ENCODE data around the gene RGS14. TPM values are rescaled to one million over a fixed set of nuclear protein-coding genes. Genes with fewer than 3 reads are reported as not detected.
"Not testable (repeated sequence)": the region's sequence is repeated elsewhere in the genome, so short reads cannot be mapped to it uniquely, and the experiment has no call there.

The RGS14 gene
- total RNA-seq, 2 experiments from 2014 or later, result 42.8 to 43.5 TPM

- POLR2A ChIA-PET, result no interaction called here
Observed at GRCh38 chr5:177338251-177339106, 19.2 kb upstream of the RGS14 start.

DNA sequence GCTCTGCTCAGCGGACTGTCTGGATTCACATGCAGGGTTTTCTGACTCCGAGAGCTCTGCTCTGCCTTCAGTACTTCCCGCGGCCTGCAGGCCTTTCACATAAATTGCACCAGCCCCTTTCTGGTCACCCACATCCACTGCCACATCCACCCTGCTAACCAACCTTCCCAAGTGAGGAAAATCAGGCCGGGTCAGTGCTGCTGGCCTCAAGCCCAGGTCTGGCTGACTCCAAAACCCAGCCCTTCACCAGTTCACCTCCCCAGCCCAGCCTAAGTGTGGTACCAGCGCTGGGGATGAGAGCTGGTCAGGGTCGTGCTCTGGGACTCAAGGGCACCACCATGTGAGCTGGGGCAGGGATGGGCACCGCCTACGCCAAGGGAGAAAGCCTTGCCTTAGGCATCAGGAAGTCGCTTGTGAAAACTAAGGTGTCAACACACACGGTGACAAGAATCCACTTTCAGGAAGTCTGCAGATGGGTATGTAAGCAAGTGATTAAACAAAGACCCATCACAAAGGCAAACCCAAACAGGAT lies 18.6 kb upstream of the RGS14 start:
- CTCF ChIA-PET, result interaction anchor here (1.4 kb wide), 1 partner anchor 118 kb away, joined by 3 read pairs; no protein-coding TSS in a partner anchor
- POLR2A ChIA-PET, result no interaction called here

More at GRCh38 chr5:177338251-177339106, 19.2 kb upstream of the RGS14 start:
- CTCF ChIA-PET, result interaction anchor here (1.4 kb wide), 1 partner anchor 119 kb away, joined by 3 read pairs; no protein-coding TSS in a partner anchor

DNA sequence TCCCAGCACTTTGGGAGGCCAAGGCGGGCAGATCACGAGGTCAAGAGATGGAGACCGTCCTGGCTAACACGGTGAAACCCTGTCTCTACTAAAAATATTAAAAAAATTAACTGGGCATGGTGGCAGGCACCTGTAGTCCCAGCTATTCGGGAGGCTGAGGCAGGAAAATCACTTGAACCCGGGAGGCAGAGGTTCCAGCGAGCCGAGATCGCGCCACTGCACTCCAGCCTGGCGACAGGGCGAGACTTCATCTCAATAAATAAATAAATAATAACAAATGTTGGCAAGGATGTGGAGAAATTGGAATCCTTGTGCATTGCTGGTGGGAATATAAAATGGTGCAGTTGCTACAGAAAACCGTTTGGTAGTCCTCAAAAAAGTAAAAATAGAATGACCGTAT lies 14.7 kb upstream of the RGS14 start:
- POLR2A ChIA-PET, result not testable (repeated sequence)

DNA sequence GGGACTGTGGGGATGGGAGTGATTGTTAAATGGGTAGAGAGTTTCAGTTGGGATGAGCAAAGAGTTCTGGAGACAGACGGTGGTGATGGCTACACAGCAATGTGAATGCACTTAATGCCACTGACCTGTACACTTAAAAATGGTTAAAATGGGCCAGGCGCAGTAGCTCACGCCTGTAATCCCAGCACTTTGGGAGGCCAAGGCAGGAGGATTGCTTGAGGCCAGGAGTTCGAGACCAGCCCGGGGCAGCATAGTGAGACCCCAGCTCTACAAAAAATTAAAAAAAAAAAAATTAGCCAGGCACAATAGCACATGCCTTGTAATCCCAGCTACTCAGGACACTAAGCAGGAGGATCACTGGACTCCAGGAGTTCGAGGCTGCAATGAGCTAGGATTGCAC lies 13.9 kb upstream of the RGS14 start:
- CTCF ChIA-PET, result interaction anchor here (0.7 to 3.6 kb wide), 3 partner anchors 26 to 172 kb away, joined by 3 to 14 read pairs (median 3); no protein-coding TSS in a partner anchor
- POLR2A ChIA-PET, result no interaction called here

More for the DNA sequence above, 14.7 kb upstream of the RGS14 start:
- CTCF ChIA-PET, result not testable (repeated sequence)

DNA sequence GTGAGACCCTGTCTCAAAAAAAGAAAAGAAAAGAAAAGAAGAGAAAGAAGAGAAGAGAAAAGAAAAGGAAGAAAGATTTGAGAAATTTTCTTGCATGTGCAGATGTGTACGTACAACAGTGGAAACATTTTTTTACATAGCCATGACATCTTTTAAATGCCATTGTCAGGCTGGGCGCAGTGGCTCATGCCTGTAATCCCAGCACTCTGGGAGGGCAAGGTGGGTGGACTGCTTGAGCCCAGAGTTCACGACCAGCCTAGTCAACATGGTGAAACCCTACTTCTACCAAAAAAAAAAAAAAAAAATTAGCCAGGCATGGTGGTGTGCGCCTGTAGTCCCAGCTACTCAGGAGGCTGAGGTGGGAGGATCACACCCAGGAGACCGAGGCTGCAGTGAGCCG lies 12.8 kb upstream of the RGS14 start:
- POLR2A ChIA-PET, result interaction anchor here (0.7 kb wide), 1 partner anchor 9 kb away, joined by 10 read pairs; no protein-coding TSS in a partner anchor
- CTCF ChIA-PET, result interaction anchor here (0.7 to 3.6 kb wide), 3 partner anchors 27 to 173 kb away, joined by 3 to 14 read pairs (median 6); no protein-coding TSS in a partner anchor

- CTCF ChIA-PET, result interaction anchor here (1.0 to 3.6 kb wide), 4 partner anchors 9 to 37 kb away, joined by 3 to 14 read pairs (median 4); partner anchors contain the start of gene RGS14
- POLR2A ChIA-PET, result interaction anchor here (0.6 kb wide), 1 partner anchor 43 kb away, joined by 3 read pairs; the partner anchor contains the start of genes PRELID1 and RAB24
Observed at GRCh38 chr5:177346820-177347219, 10.9 kb upstream of the RGS14 start.

- ChIA-PET CTCF (interaction anchor here (0.9 to 1.3 kb wide), 2 partner anchors 10 to 36 kb away, joined by 3 to 5 read pairs; partner anchors contain the start of gene RGS14), POLR2A (no interaction called here)
Observed at GRCh38 chr5:177347699-177348098, 10.0 kb upstream of the RGS14 start.

- CTCF ChIA-PET, result interaction anchor here (0.9 to 1.5 kb wide), 6 partner anchors 20 to 106 kb away, joined by 3 to 4 read pairs (median 3); no protein-coding TSS in a partner anchor
- POLR2A ChIA-PET, result interaction anchor here (0.6 to 0.7 kb wide), 2 partner anchors 50 to 81 kb away, joined by 6 to 11 read pairs; no protein-coding TSS in a partner anchor
Observed at GRCh38 chr5:177349362-177349647, 8.4 kb upstream of the RGS14 start.

DNA sequence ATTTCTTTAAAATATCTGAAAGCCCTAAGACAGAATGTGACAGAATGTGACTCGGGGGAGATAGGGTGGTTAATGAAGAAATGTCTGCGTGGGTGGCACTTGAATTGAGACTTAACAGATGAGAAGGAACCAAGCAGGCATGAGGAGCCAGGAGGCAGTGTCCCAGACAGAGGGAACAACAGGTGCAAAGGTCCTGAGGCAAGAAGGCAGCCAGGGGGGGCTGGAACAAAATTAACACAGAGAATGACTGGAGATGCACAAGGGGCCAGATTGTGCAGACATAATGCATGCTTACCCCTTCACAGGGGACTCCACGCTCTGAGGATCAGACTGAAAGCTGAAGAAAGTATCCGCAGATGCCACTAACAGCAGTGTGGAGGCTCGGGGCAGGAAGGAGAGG lies 8.0 kb upstream of the RGS14 start:
- ChIA-PET CTCF (interaction anchor here (0.9 to 2.1 kb wide), 4 partner anchors 21 to 106 kb away, joined by 3 to 6 read pairs (median 4); no protein-coding TSS in a partner anchor), POLR2A (no interaction called here)

DNA sequence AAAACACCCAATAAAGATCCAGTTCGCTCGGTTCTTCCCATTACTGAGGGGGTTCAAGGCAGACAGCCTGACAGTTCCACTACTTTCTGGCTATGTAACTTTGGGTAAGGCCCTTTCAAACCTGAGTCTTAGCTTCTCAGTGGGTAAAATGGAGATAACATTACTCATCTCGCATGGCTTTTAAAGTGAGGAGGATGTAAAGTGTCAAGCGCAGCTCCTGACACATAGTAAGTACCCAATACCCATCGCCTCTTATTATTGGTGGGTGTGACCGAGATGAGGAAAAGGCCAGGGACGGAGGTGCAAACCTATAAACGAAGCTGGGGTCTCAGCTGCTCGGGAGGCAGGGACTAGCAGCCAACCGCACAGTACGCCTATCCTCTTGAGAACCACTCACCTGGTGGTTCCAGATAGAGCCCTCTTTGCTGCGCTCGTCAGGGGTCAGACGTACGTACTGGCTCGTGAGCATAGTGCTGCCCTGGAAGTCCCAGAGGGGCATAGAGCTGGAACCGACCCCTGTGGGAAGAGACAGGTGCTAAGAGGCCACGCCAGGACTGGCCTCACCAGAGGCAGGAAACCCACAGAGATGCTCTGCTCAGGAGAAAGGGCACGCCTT lies 6.8 kb upstream of the RGS14 start:
- CTCF ChIA-PET, result interaction anchor here (1.2 to 2.1 kb wide), 5 partner anchors 14 to 41 kb away, joined by 3 to 8 read pairs (median 5); no protein-coding TSS in a partner anchor
- POLR2A ChIA-PET, result interaction anchor here (0.7 to 1.3 kb wide), 3 partner anchors 53 to 165 kb away, joined by 3 read pairs; no protein-coding TSS in a partner anchor

DNA sequence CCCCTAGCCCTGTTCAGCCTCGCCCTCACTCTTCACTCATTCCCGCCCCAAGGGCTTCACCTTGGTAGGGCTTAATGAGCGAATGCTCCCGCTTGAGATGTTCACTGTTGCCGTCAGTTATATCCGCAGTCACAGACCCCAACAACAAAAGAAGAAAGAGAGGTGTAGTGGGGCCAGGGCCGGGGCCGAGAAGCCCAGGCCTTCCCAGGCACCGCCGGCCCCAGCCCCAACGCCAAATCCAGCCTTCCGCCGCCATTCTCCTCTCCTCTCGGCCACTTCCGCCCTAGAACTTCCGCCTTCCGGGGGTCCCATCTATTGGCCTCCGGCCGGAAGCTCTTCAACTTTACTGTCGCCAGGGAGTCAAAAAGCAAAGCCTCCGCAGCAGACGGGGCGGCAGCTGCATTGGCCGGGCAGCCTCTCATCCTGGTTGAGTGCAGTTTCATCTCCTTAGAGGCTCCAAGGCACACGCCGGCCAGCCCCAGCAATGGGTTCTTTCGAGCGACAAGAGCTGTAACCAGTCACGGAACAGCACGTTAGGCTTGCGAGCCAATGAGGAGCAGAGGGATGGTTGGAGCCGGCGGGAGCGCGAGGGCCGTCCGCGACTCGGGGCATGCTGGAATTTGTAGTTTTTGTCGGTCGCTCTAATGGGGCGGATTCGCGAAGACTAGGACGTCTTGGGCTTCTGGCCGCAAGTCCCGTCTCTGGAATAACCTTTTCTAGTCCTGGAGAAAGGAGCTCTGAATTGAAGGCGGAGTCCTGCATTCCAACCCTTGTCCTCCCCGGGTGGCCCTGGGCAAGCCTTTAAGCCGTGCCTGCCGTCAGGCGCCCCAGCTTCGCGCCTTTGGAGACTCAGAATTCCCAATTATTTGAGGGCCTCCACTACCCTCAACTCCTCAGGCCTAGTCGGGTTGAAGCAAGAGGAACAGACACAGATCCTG lies 6.1 kb upstream of the RGS14 start, which contains the start of gene LMAN2:
TSS of gene LMAN2 (minus strand) at position 277 of the 938 bp plus-strand sequence. CDS start at position 256, 21 bp downstream.
- POLR2A ChIA-PET, result interaction anchor here (0.8 to 1.3 kb wide), 4 partner anchors 37 to 164 kb away, joined by 3 read pairs; no protein-coding TSS in a partner anchor

DNA sequence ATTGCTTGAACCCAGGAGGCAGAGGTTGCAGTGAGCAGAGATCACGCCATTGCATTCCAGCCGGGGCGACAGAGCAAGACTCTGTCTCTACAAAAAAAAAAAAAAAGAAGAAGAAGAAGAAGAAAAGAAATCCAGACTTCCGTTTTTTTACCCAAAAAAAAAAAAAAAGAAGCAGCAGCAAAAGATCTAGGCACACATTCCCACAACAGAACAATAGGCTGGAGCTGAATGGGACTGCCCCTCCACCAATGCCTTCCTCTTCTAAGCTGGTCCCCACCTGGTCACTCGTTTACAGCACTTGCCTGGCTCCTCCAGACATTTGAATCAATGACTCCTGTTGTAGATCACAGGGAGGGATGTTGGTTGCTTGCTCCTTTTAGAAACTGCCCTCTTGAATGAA lies 4.6 kb upstream of the RGS14 start:
- ChIA-PET CTCF (interaction anchor here (0.7 to 1.5 kb wide), 4 partner anchors 14 to 797 kb away, joined by 3 to 6 read pairs (median 4); no protein-coding TSS in a partner anchor), POLR2A (no interaction called here)

More for the DNA sequence above, 6.1 kb upstream of the RGS14 start, which contains the start of gene LMAN2:
- CTCF ChIA-PET, result interaction anchor here (0.7 to 2.1 kb wide), 11 partner anchors 9 to 149 kb away, joined by 3 to 8 read pairs (median 3); no protein-coding TSS in a partner anchor

GRCh38 chr5:177354256-177354655 lies 3.5 kb upstream of the RGS14 start:
- ChIA-PET CTCF (interaction anchor here (1.2 kb wide), 1 partner anchor 93 kb away, joined by 6 read pairs; no protein-coding TSS in a partner anchor), POLR2A (interaction anchor here (0.5 kb wide), 1 partner anchor 9 kb away, joined by 10 read pairs; no protein-coding TSS in a partner anchor)

- ChIA-PET POLR2A (interaction anchor here (0.5 kb wide), 1 partner anchor 10 kb away, joined by 10 read pairs; no protein-coding TSS in a partner anchor), CTCF (interaction anchor here (3.8 kb wide), 1 partner anchor 35 kb away, joined by 16 read pairs; no protein-coding TSS in a partner anchor)
Observed at GRCh38 chr5:177354711-177355110, 3.0 kb upstream of the RGS14 start.

- ChIA-PET POLR2A (interaction anchor here (1.0 to 1.3 kb wide), 2 partner anchors 58 to 219 kb away, joined by 3 to 4 read pairs; no protein-coding TSS in a partner anchor), CTCF (interaction anchor here (0.9 to 3.8 kb wide), 6 partner anchors 9 to 49 kb away, joined by 3 to 16 read pairs (median 4); no protein-coding TSS in a partner anchor)
Observed at GRCh38 chr5:177355162-177355867, 2.4 kb upstream of the RGS14 start.

GRCh38 chr5:177355868-177356168 lies 1.9 kb upstream of the RGS14 start:
- POLR2A ChIA-PET, result interaction anchor here (1.0 to 1.3 kb wide), 2 partner anchors 57 to 220 kb away, joined by 3 to 4 read pairs; no protein-coding TSS in a partner anchor
- CTCF ChIA-PET, result interaction anchor here (0.8 to 3.8 kb wide), 7 partner anchors 9 to 49 kb away, joined by 3 to 16 read pairs (median 3); no protein-coding TSS in a partner anchor

DNA sequence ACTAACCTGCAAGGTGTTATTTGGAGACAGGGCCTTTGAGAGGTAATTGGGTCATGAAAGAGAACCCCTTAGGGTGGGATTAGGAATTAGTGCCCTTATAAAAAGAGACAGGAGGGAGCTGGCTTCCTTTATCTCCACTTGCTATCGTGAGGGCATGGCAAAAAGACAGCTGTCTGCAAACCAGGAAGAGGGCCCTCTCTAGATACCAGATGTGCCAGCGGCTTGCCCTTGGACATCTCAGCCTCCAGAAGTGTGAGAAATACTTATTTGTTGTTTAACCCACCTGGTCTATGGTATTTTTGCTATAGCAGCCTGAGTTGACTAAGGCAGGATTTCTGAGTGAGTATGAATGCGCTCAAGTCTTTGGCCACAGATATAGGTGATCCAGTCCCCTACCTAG lies 978 bp upstream of the RGS14 start:
- ChIA-PET CTCF (interaction anchor here (0.8 to 3.8 kb wide), 6 partner anchors 10 to 47 kb away, joined by 3 to 16 read pairs (median 5); no protein-coding TSS in a partner anchor), POLR2A (interaction anchor here (1.2 to 1.3 kb wide), 2 partner anchors 9 to 57 kb away, joined by 3 to 4 read pairs; no protein-coding TSS in a partner anchor)
